HEK293T (cell line): ENCODE measurements around the gene SH3BP4.

Source experiments
- BHLHE40 ChIP-seq: fragments of 450-650 bp; IDR thresholded peaks from 2 replicates; pipeline ENCODE4 v1.6.1; 2016; ENCODE audit warnings: mild to moderate bottlenecking, moderate library complexity, borderline replicate concordance
- ELF4 ChIP-seq: fragments of 450-650 bp; IDR thresholded peaks from 2 replicates; pipeline ENCODE4 v1.6.1; 2017; ENCODE audit warnings: antibody characterized with exemption
- FOXA1 ChIP-seq: fragments of 450-650 bp; IDR thresholded peaks from 2 replicates; pipeline ENCODE4 v1.6.1; 2016; ENCODE audit warnings: mild to moderate bottlenecking
- FOXK2 ChIP-seq: fragments of 450-650 bp; IDR thresholded peaks from 2 replicates; pipeline ENCODE4 v1.6.1; 2016; ENCODE audit warnings: mild to moderate bottlenecking
- HDGF ChIP-seq: fragments of 450-650 bp; IDR thresholded peaks from 2 replicates; pipeline ENCODE4 v1.6.1; 2017; ENCODE audit warnings: antibody characterized with exemption, borderline replicate concordance
- NFRKB ChIP-seq: fragments of 450-650 bp; IDR thresholded peaks from 2 replicates; pipeline ENCODE4 v1.6.1; 2016; ENCODE audit warnings: mild to moderate bottlenecking, moderate library complexity
- SP1 ChIP-seq: fragments of 450-650 bp; IDR thresholded peaks from 2 replicates; pipeline ENCODE4 v1.6.1; 2017
- TARDBP ChIP-seq: fragments of 450-650 bp; IDR thresholded peaks from 2 replicates; pipeline ENCODE4 v1.6.1; 2016
- ZNF384 ChIP-seq: fragments of 450-650 bp; IDR thresholded peaks from 2 replicates; pipeline ENCODE4 v1.6.1; 2016

GRCh38 chr2:234981197-234982095, 29.6 kb downstream of the SH3BP4 start:
- no peak for TF ChIP-seq SP1
- TF ChIP-seq FOXK2: no peak
- no peak for TF ChIP-seq NFRKB
- TF ChIP-seq ZNF384: no peak
- no peak for TF ChIP-seq HDGF
- TF ChIP-seq ELF4: no peak
- no peak for TF ChIP-seq BHLHE40
- no peak for TF ChIP-seq TARDBP
- TF ChIP-seq FOXA1: no peak
